ENCODE data around the gene TNFSF10. TPM values are rescaled to one million over a fixed set of nuclear protein-coding genes. Genes with fewer than 3 reads are reported as not detected.
"Not testable (repeated sequence)": the region's sequence is repeated elsewhere in the genome, so short reads cannot be mapped to it uniquely, and the experiment has no call there.

Gene TNFSF10
- total RNA-seq, 1 experiment from 2014 or later, result 2.2 TPM

GRCh38 chr3:172490198-172490669, 33.0 kb downstream of the TNFSF10 start:
- peak; percentile 84 for TF ChIP-seq CTCF (IDR thresholded peaks at IDR 0.05)
- intact Hi-C loops (cut with micrococcal nuclease; ENCODE audit: unreplicated experiment) (loop anchor here (1.0 kb wide), 2 partner anchors 106 to 176 kb away; no protein-coding TSS in a partner anchor), in situ Hi-C loops (cut with HindIII; ENCODE audit: low pct_unique_long_range_greater_than_20kb, low sequenced_read_pairs) (loop anchor here (25.0 kb wide), 1 partner anchor 97 kb away; no protein-coding TSS in a partner anchor)
- DNase-seq (ENCODE audit: low read depth, low spot score); CTCF ChIA-PET; H3K9me3 ChIP-seq (ENCODE audit: control insufficient read depth, insufficient read depth, low read depth, low read length); BruUV-seq (replicated peaks); POLR2A ChIA-PET; H3K4me1 ChIP-seq (ENCODE audit: control insufficient read depth, insufficient read depth, low read length); H3K36me3 ChIP-seq (ENCODE audit: control insufficient read depth, insufficient read depth, low read length); H3K27ac ChIP-seq (ENCODE audit: low read length); H3K4me3 ChIP-seq (ENCODE audit: low read depth in 2 of 2, low read length in 2 of 2); H3K27me3 ChIP-seq (ENCODE audit: control insufficient read depth, insufficient read depth, low read length): not testable (repeated sequence)
- peak; percentile 85 for ATAC-seq

- DNase-seq (ENCODE audit: low read depth, low spot score) (no peak), ATAC-seq (no peak)
- no TSS peak for BruUV-seq (replicated peaks)
- Histone ChIP-seq H3K9me3 (ENCODE audit: control insufficient read depth, insufficient read depth, low read depth, low read length) (no peaks in the 10 kb centered on the region), H3K36me3 (ENCODE audit: control insufficient read depth, insufficient read depth, low read length) (no peaks in the 10 kb centered on the region), H3K4me1 (ENCODE audit: control insufficient read depth, insufficient read depth, low read length) (no peaks in the 10 kb centered on the region), H3K4me3 (ENCODE audit: low read depth in 2 of 2, low read length in 2 of 2) (no peak overlapping the region), H3K27ac (ENCODE audit: low read length) (no peak overlapping the region), H3K27me3 (ENCODE audit: control insufficient read depth, insufficient read depth, low read length) (no peaks in the 10 kb centered on the region)
- TF ChIP-seq TCF7L2 (IDR thresholded peaks at IDR 0.05; ENCODE audit: low read depth, low read length) (no peak), REST (IDR thresholded peaks at IDR 0.05; ENCODE audit: insufficient read depth in 1 of 2, low read depth in 2 of 2, low read length in 1 of 2) (no peak), SIN3A (IDR thresholded peaks at IDR 0.05; ENCODE audit: borderline replicate concordance, insufficient read depth, low read depth, low read length) (no peak), CTCF (IDR thresholded peaks at IDR 0.05) (no peak), POLR2AphosphoS5 (IDR thresholded peaks at IDR 0.05; ENCODE audit: low read depth, low read length) (no peak)
- POLR2A ChIA-PET, result no interaction called here
- in situ Hi-C loops (cut with HindIII; ENCODE audit: low pct_unique_long_range_greater_than_20kb, low sequenced_read_pairs), result loop anchor here (25.0 kb wide), 1 partner anchor 109 kb away; no protein-coding TSS in a partner anchor
- CTCF ChIA-PET, result no interaction called here
- intact Hi-C loops (cut with micrococcal nuclease; ENCODE audit: unreplicated experiment), result loop anchor here (10.0 kb wide), 1 partner anchor 73 kb away; no protein-coding TSS in a partner anchor
Measured at GRCh38 chr3:172478116-172478515, 45.1 kb downstream of the TNFSF10 start.

Measured in Panc1 (cell line).